HG03457 (cell line): ENCODE data around the gene EVC.

Experiments
- ATAC-seq: cut with Tn5 transposase; IDR thresholded peaks from one replicate; pipeline ENCODE4 v1.9.1; 2021; ENCODE audit warnings: moderate number of reproducible peaks; ENCODE audit not compliant: unreplicated experiment

Gene EVC

GRCh38 chr4:5753766-5754528, 42.9 kb downstream of the EVC start:
- ATAC-seq, result no peak

GRCh38 chr4:5754529-5754881, 43.5 kb downstream of the EVC start:
- ATAC-seq, result no peak

GRCh38 chr4:5755161-5755560, 44.2 kb downstream of the EVC start:
- no peak for ATAC-seq

GRCh38 chr4:5755679-5756078, 44.7 kb downstream of the EVC start:
- no peak for ATAC-seq

- no peak for ATAC-seq
Observed at GRCh38 chr4:5756271-5756670, 45.3 kb downstream of the EVC start.

GRCh38 chr4:5757091-5757490, 46.1 kb downstream of the EVC start:
- no peak for ATAC-seq

- no peak for ATAC-seq
Observed at GRCh38 chr4:5757536-5757935, 46.5 kb downstream of the EVC start.

GRCh38 chr4:5757954-5758353, 47.0 kb downstream of the EVC start:
- no peak for ATAC-seq

GRCh38 chr4:5758741-5759140, 47.7 kb downstream of the EVC start:
- no peak for ATAC-seq

- no peak for ATAC-seq
Observed at GRCh38 chr4:5759236-5760075, 48.5 kb downstream of the EVC start.

GRCh38 chr4:5760246-5760645, 49.2 kb downstream of the EVC start:
- no peak for ATAC-seq

- no peak for ATAC-seq
Observed at GRCh38 chr4:5760936-5761480, 50.0 kb downstream of the EVC start.

- no peak for ATAC-seq
Observed at GRCh38 chr4:5770051-5770450, 59.0 kb downstream of the EVC start.

- no peak for ATAC-seq
Observed at GRCh38 chr4:5772528-5773270, 61.7 kb downstream of the EVC start.

- no peak for ATAC-seq
Observed at GRCh38 chr4:5773271-5773555, 62.2 kb downstream of the EVC start.

GRCh38 chr4:5774416-5775036, 63.5 kb downstream of the EVC start:
- no peak for ATAC-seq

- ATAC-seq, result no peak
Observed at GRCh38 chr4:5776510-5776909, 65.5 kb downstream of the EVC start.

- ATAC-seq, result no peak
Observed at GRCh38 chr4:5780831-5781480, 70.0 kb downstream of the EVC start.

GRCh38 chr4:5781691-5782090, 70.7 kb downstream of the EVC start:
- no peak for ATAC-seq

GRCh38 chr4:5782829-5783476, 72.0 kb downstream of the EVC start:
- no peak for ATAC-seq
